Measurements from ENCODE around the gene RSAD1. TPM values are rescaled to one million over a fixed set of nuclear protein-coding genes. Genes with fewer than 3 reads are reported as not detected.

The RSAD1 gene
- polyA plus RNA-seq, 1 of the 3 experiments (the other 2 are of a cell fraction): 44.7 TPM

- Histone ChIP-seq H4K20me1 (ENCODE audit: insufficient read depth) (no peaks in the 10 kb centered on the region), H2AFZ (ENCODE audit: low read depth) (no peak overlapping the region), H3K4me2 (no peak overlapping the region), H3K4me1 (ENCODE audit: control insufficient read depth in 1 of 2, insufficient read depth in 2 of 2, low read depth in 1 of 2, low read length in 1 of 2) (no peaks in the 10 kb centered on the region), H3K79me2 (ENCODE audit: insufficient read depth) (no peaks in the 10 kb centered on the region), H3K27ac (ENCODE audit: low read depth in 2 of 2, low read length in 1 of 2) (no peak overlapping the region), H3K9ac (no peak overlapping the region), H3K36me3 (replicated peaks in 1 of 2; ENCODE audit: control insufficient read depth in 1 of 2, insufficient read depth in 2 of 2, low read length in 1 of 2) (no peaks in the 10 kb centered on the region), H3F3A (replicated peaks; ENCODE audit: insufficient read depth) (peaks cover 4% of the 10 kb centered on the region), H3K9me2 (no peaks in the 10 kb centered on the region), H3K9me3 (no peaks in the 10 kb centered on the region), H3K4me3 (ENCODE audit: low read depth in 2 of 2, low read length in 1 of 2) (no peak overlapping the region), H3K27me3 (ENCODE audit: insufficient read depth) (no peaks in the 10 kb centered on the region)
- TF ChIP-seq TEAD4 (IDR thresholded peaks at IDR 0.05; ENCODE audit: borderline replicate concordance, insufficient read depth): no peak
- no peak for TF ChIP-seq FOSL2 (IDR thresholded peaks at IDR 0.05; ENCODE audit: borderline replicate concordance, low read depth)
- DNase-seq: no peak
- ChIA-PET POLR2A (no interaction called here), CTCF (interaction anchor here (0.7 to 2.5 kb wide), 5 partner anchors 14 to 48 kb away, joined by 3 to 11 read pairs (median 4); no protein-coding TSS in a partner anchor)
- whole genome bisulfite sequencing (ENCODE audit: low lambda C conversion rate): 86% methylated on average over 10 of the region's 10 CpGs
Measured at GRCh38 chr17:50452630-50453300, 25.9 kb upstream of the RSAD1 start.

GRCh38 chr17:50453901-50454300, 24.8 kb upstream of the RSAD1 start:
- Histone ChIP-seq H3K79me2 (ENCODE audit: insufficient read depth) (no peaks in the 10 kb centered on the region), H4K20me1 (ENCODE audit: insufficient read depth) (no peaks in the 10 kb centered on the region), H3K9me2 (no peaks in the 10 kb centered on the region), H3K4me1 (ENCODE audit: control insufficient read depth in 1 of 2, insufficient read depth in 2 of 2, low read depth in 1 of 2, low read length in 1 of 2) (no peaks in the 10 kb centered on the region), H3K4me2 (no peak overlapping the region), H3K36me3 (replicated peaks in 1 of 2; ENCODE audit: control insufficient read depth in 1 of 2, insufficient read depth in 2 of 2, low read length in 1 of 2) (no peaks in the 10 kb centered on the region), H3K9me3 (no peaks in the 10 kb centered on the region), H2AFZ (ENCODE audit: low read depth) (no peak overlapping the region), H3K27me3 (ENCODE audit: insufficient read depth) (no peaks in the 10 kb centered on the region), H3K27ac (ENCODE audit: low read depth in 2 of 2, low read length in 1 of 2) (no peak overlapping the region), H3K9ac (no peak overlapping the region), H3K4me3 (ENCODE audit: low read depth in 2 of 2, low read length in 1 of 2) (no peak overlapping the region), H3F3A (replicated peaks; ENCODE audit: insufficient read depth) (peaks cover 4% of the 10 kb centered on the region)
- DNase-seq: no peak
- WGBS (ENCODE audit: low lambda C conversion rate): 92% methylated on average over 3 of the region's 3 CpGs
- POLR2A ChIA-PET: no interaction called here
- no peak for TF ChIP-seq IRF3 (IDR thresholded peaks at IDR 0.05; ENCODE audit: low read depth, low read length)
- CTCF ChIA-PET: interaction anchor here (1.0 to 2.5 kb wide), 2 partner anchors 18 to 22 kb away, joined by 4 to 11 read pairs; no protein-coding TSS in a partner anchor

GRCh38 chr17:50457621-50458020, 21.0 kb upstream of the RSAD1 start:
- Histone ChIP-seq H2AFZ (ENCODE audit: low read depth) (no peak overlapping the region), H3K4me3 (ENCODE audit: low read depth in 2 of 2, low read length in 1 of 2) (no peak overlapping the region), H3K9me2 (no peaks in the 10 kb centered on the region), H3K4me2 (no peak overlapping the region), H3K27me3 (ENCODE audit: insufficient read depth) (no peaks in the 10 kb centered on the region), H3F3A (replicated peaks; ENCODE audit: insufficient read depth) (no peaks in the 10 kb centered on the region), H3K9me3 (no peaks in the 10 kb centered on the region), H3K4me1 (ENCODE audit: control insufficient read depth in 1 of 2, insufficient read depth in 2 of 2, low read depth in 1 of 2, low read length in 1 of 2) (no peaks in the 10 kb centered on the region), H3K79me2 (ENCODE audit: insufficient read depth) (no peaks in the 10 kb centered on the region), H3K9ac (no peak overlapping the region), H3K36me3 (replicated peaks in 1 of 2; ENCODE audit: control insufficient read depth in 1 of 2, insufficient read depth in 2 of 2, low read length in 1 of 2) (peaks cover 0 to under 1% of the 10 kb centered on the region in 2 experiments), H3K27ac (ENCODE audit: low read depth in 2 of 2, low read length in 1 of 2) (no peak overlapping the region), H4K20me1 (ENCODE audit: insufficient read depth) (no peaks in the 10 kb centered on the region)
- no peak for DNase-seq
- ChIA-PET POLR2A (no interaction called here), CTCF (interaction anchor here (0.9 to 3.5 kb wide), 7 partner anchors 15 to 96 kb away, joined by 3 to 15 read pairs (median 9); partner anchors contain the start of genes LRRC59 and RSAD1)
- 92% methylated on average over 4 of the region's 4 CpGs for WGBS (ENCODE audit: low lambda C conversion rate)
- no peak for TF ChIP-seq IRF3 (IDR thresholded peaks at IDR 0.05; ENCODE audit: low read depth, low read length)
- no peak for TF ChIP-seq POLR2AphosphoS5 (IDR thresholded peaks at IDR 0.05; ENCODE audit: low read depth, low read length)
- no peak for TF ChIP-seq CTCF (IDR thresholded peaks at IDR 0.05)
- TF ChIP-seq ZBTB33 (IDR thresholded peaks at IDR 0.05; ENCODE audit: borderline replicate concordance, low read depth): no peak
- no peak for TF ChIP-seq REST (IDR thresholded peaks at IDR 0.05; ENCODE audit: low read depth, low read length)
- TF ChIP-seq JUND (IDR thresholded peaks at IDR 0.05): no peak
- no peak for TF ChIP-seq TEAD4 (IDR thresholded peaks at IDR 0.05; ENCODE audit: borderline replicate concordance, insufficient read depth)

Data from SK-N-SH (cell line).